Muscle layer of colon (tissue), 2 donors: ENCODE results near the gene FBXW9.
"Not testable (repeated sequence)": the region's sequence is repeated elsewhere in the genome, so short reads cannot be mapped to it uniquely, and the experiment has no call there.

Source experiments
- H3K27ac ChIP-seq: one replicate; pipeline ENCODE4 v1.7.0; 2013; ENCODE audit warnings: low read depth, mild to moderate bottlenecking, low read length, moderate library complexity
- H3K27me3 ChIP-seq, 2 donors: one replicate each; pipeline ENCODE4 v1.7.0; 2013; ENCODE audit warnings: low read length in 2 of 2, mild to moderate bottlenecking in 2 of 2; ENCODE audit not compliant: insufficient read depth in 2 of 2, control insufficient read depth in 1 of 2
- H3K36me3 ChIP-seq: one replicate; pipeline ENCODE4 v1.7.0; 2013; ENCODE audit warnings: mild to moderate bottlenecking, low read length; ENCODE audit not compliant: insufficient read depth
- H3K4me1 ChIP-seq: one replicate; pipeline ENCODE4 v1.7.0; 2013; ENCODE audit warnings: mild to moderate bottlenecking, low read length; ENCODE audit not compliant: insufficient read depth
- H3K4me3 ChIP-seq, 2 donors: one replicate each; pipeline ENCODE4 v1.7.0; 2013; ENCODE audit warnings: low read length in 2 of 2, low read depth in 1 of 2, mild to moderate bottlenecking in 1 of 2, moderate library complexity in 1 of 2
- H3K9ac ChIP-seq: one replicate; pipeline ENCODE4 v1.7.0; 2013; ENCODE audit warnings: low read length
- H3K9me3 ChIP-seq: one replicate; pipeline ENCODE4 v1.7.0; 2013; ENCODE audit warnings: mild to moderate bottlenecking, low read length
- donor health status: abdominal sarcoma.
- donor health status: Adenocarcinoma of cecum.

Gene FBXW9

GRCh38 chr19:12694641-12695040 lies 1.8 kb downstream of the FBXW9 start:
- Histone ChIP-seq H3K36me3 (no peaks in the 10 kb centered on the region), H3K4me1 (peaks cover 13% of the 10 kb centered on the region), H3K4me3 (no peak overlapping the region), H3K9ac (no peak overlapping the region), H3K9me3 (no peaks in the 10 kb centered on the region), H3K27ac (no peak overlapping the region), H3K27me3 (no peaks in the 10 kb centered on the region)

- Histone ChIP-seq H3K9ac (no peak overlapping the region), H3K27me3 (no peaks in the 10 kb centered on the region), H3K36me3 (no peaks in the 10 kb centered on the region), H3K4me3 (no peak overlapping the region), H3K4me1 (peaks cover 13% of the 10 kb centered on the region), H3K27ac (no peak overlapping the region), H3K9me3 (no peaks in the 10 kb centered on the region)
Measured at GRCh38 chr19:12692960-12693359, 3.5 kb downstream of the FBXW9 start.

- Histone ChIP-seq H3K4me3 (no peak overlapping the region), H3K36me3 (no peaks in the 10 kb centered on the region), H3K9me3 (no peaks in the 10 kb centered on the region), H3K27me3 (no peaks in the 10 kb centered on the region), H3K9ac (no peak overlapping the region), H3K4me1 (no peaks in the 10 kb centered on the region), H3K27ac (no peak overlapping the region)
Measured at GRCh38 chr19:12689581-12690216, 6.7 kb downstream of the FBXW9 start.

- Histone ChIP-seq H3K9me3 (no peaks in the 10 kb centered on the region), H3K4me3 (no peak overlapping the region)
Measured at GRCh38 chr19:12689012-12689411, 7.4 kb downstream of the FBXW9 start.

GRCh38 chr19:12687496-12688196 lies 8.8 kb downstream of the FBXW9 start, which contains the start of gene GNG14:
TSS of gene GNG14 (plus strand) at chr19:12687998. CDS start at chr19:12688049, 51 bp downstream.
- H3K9me3 ChIP-seq, result no peaks in the 10 kb centered on the region
- H3K9ac ChIP-seq, result no peak within 1 kb of the TSS
- no peak within 1 kb of the TSS for H3K4me3 ChIP-seq
- H3K4me1 ChIP-seq, result no peaks in the 10 kb centered on the region
- H3K27ac ChIP-seq, result no peak within 1 kb of the TSS
- H3K27me3 ChIP-seq, result no peaks in the 10 kb centered on the region
- H3K36me3 ChIP-seq, result no peaks in the 10 kb centered on the region

More at GRCh38 chr19:12689012-12689411, 7.4 kb downstream of the FBXW9 start:
- H3K36me3 ChIP-seq, result no peaks in the 10 kb centered on the region
- H3K4me1 ChIP-seq, result no peaks in the 10 kb centered on the region
- no peaks in the 10 kb centered on the region for H3K27me3 ChIP-seq
- no peak overlapping the region for H3K27ac ChIP-seq
- H3K9ac ChIP-seq, result no peak overlapping the region

GRCh38 chr19:12685831-12686230 lies 10.6 kb downstream of the FBXW9 start:
- Histone ChIP-seq H3K36me3 (no peaks in the 10 kb centered on the region), H3K27ac (no peak overlapping the region), H3K27me3 (no peaks in the 10 kb centered on the region), H3K9me3 (no peaks in the 10 kb centered on the region), H3K4me1 (no peaks in the 10 kb centered on the region), H3K9ac (no peak overlapping the region), H3K4me3 (no peak overlapping the region)

- H3K27ac ChIP-seq, result peak within 1 kb of the TSS; percentile 77
- peaks cover 9% of the 10 kb centered on the region for H3K4me1 ChIP-seq
- H3K9ac ChIP-seq, result peak within 1 kb of the TSS; percentile 69
- peak within 1 kb of the TSS; percentile 78 to 94 for H3K4me3 ChIP-seq
- H3K27me3 ChIP-seq, result no peaks in the 10 kb centered on the region
- peaks cover 38% of the 10 kb centered on the region for H3K36me3 ChIP-seq
- no peaks in the 10 kb centered on the region for H3K9me3 ChIP-seq
Measured at GRCh38 chr19:12681074-12681987, 15.1 kb downstream of the FBXW9 start, which contains the start of gene DHPS. TSS of gene DHPS (minus strand) at chr19:12681880. CDS start at chr19:12681766, 114 bp downstream.

- Histone ChIP-seq H3K9me3 (no peaks in the 10 kb centered on the region), H3K4me3 (no peak overlapping the region), H3K36me3 (peaks cover 50% of the 10 kb centered on the region)
Measured at GRCh38 chr19:12680034-12680433, 16.4 kb downstream of the FBXW9 start.

GRCh38 chr19:12678039-12678438 lies 18.4 kb downstream of the FBXW9 start:
- H3K4me1 ChIP-seq, H3K4me3 ChIP-seq, H3K9me3 ChIP-seq, H3K27me3 ChIP-seq, H3K9ac ChIP-seq, H3K27ac ChIP-seq: not testable (repeated sequence)
- peaks cover 60% of the 10 kb centered on the region for H3K36me3 ChIP-seq

More at GRCh38 chr19:12680034-12680433, 16.4 kb downstream of the FBXW9 start:
- Histone ChIP-seq H3K27ac (no peak overlapping the region), H3K4me1 (peaks cover 9% of the 10 kb centered on the region), H3K9ac (no peak overlapping the region), H3K27me3 (no peaks in the 10 kb centered on the region)

- Histone ChIP-seq H3K9ac (no peak overlapping the region), H3K36me3 (peaks cover 68% of the 10 kb centered on the region), H3K27ac (no peak overlapping the region), H3K4me1 (peaks cover 9% of the 10 kb centered on the region), H3K27me3 (no peaks in the 10 kb centered on the region), H3K9me3 (no peaks in the 10 kb centered on the region), H3K4me3 (no peak overlapping the region)
Measured at GRCh38 chr19:12676928-12677327, 19.5 kb downstream of the FBXW9 start.

GRCh38 chr19:12676384-12676792 lies 20.0 kb downstream of the FBXW9 start:
- Histone ChIP-seq H3K9me3 (no peaks in the 10 kb centered on the region), H3K9ac (no peak overlapping the region), H3K36me3 (peaks cover 68% of the 10 kb centered on the region), H3K27me3 (no peaks in the 10 kb centered on the region), H3K4me3 (no peak overlapping the region), H3K27ac (no peak overlapping the region), H3K4me1 (peaks cover 9% of the 10 kb centered on the region)
